Activated gamma-delta T cell treated with Interleukin-2 at 50 U/mL for 16 hours (primary cell): ENCODE data around the gene WAPL.
"Not testable (repeated sequence)": the region's sequence is repeated elsewhere in the genome, so short reads cannot be mapped to it uniquely, and the experiment has no call there.

Source experiments
- DNase-seq: peaks from one replicate; pipeline ENCODE4 v3.0.0-alpha.2; 2020

Gene WAPL

DNA sequence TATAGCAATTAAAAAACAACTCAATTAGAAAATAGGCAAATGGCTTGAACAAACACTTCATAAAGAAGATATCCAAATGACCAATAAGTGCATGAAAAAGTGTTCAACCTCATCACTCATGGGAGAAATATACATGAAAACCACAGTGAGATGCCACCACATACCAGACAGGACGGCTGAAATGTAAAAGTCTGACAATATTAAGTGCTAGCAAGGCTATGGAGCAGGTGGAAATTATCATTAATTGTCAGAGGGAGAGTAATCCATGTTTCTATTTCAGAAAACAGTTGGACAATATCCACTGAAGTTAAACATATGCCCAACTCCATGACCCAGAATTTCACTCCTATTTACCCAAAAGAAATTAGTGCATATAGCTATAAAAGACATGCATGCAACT is 112.4 kb downstream of the WAPL start:
- no peak for DNase-seq

DNA sequence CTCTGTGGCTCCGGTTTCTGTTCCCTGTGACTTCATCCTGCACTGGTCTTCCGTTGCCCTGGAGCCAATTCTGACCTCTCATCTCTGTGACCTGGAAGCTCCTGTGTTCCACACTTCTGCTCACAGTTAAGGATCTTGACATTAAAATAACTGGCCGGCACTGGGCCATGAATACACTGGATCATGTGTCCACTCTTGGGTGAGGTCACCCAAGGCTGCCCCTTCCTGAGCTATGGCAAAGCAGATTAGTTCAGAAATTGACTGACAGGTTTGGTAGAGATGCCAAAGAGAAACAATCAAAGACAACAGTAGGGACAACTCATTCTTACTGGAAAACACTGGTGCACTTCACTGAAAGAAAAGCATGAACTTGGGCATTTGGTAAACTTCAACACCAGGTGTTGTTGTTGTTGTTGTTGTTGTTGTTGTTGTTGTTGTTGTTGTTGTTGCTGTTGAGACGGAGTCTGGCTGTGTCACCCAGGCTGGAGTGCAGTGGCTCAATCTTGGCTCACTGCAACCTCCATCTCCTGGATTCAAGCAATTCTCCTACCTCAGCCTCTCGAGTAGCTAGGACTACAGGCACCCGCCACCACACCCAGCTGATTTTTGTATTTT is 118.3 kb downstream of the WAPL start:
- no peak for DNase-seq

- no peak for DNase-seq
Measured at GRCh38 chr10:86402283-86402941, 119.2 kb downstream of the WAPL start.

DNA sequence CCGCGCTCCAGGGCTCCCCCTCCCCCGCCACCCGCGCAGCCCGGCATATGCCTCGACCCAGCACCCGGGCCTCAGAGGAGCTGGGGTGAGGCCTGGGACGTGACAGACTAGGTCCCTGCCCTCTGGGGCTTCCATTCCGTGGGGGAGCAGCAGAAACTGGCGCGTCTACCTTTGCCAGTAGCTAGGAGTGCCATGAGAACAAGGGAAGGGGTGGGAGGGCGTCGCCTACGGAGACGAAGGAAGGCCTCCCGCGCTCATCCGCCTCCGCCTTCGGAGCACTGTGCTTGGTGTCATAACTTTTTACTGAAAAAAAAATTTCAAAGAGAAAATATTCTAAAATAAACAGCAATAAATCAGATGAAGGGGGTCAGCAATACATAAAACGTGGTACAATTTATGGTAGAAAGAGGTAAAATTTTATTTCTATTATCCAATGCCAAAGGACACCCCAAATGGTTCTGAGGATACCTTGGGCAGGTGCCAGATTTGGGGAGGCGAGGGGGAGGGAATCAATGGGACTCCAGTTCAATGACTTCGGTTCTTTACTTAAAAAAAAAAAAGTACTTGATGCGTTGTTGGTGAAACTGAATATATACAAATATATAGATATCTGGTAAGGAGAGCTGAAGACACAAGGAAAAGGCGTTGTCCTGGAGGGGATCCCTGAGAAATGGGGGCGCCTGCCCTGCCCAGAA is 119.9 kb downstream of the WAPL start:
- no peak for DNase-seq

- DNase-seq: peak; percentile 60
Measured at GRCh38 chr10:86400705-86401587, 120.6 kb downstream of the WAPL start.

DNA sequence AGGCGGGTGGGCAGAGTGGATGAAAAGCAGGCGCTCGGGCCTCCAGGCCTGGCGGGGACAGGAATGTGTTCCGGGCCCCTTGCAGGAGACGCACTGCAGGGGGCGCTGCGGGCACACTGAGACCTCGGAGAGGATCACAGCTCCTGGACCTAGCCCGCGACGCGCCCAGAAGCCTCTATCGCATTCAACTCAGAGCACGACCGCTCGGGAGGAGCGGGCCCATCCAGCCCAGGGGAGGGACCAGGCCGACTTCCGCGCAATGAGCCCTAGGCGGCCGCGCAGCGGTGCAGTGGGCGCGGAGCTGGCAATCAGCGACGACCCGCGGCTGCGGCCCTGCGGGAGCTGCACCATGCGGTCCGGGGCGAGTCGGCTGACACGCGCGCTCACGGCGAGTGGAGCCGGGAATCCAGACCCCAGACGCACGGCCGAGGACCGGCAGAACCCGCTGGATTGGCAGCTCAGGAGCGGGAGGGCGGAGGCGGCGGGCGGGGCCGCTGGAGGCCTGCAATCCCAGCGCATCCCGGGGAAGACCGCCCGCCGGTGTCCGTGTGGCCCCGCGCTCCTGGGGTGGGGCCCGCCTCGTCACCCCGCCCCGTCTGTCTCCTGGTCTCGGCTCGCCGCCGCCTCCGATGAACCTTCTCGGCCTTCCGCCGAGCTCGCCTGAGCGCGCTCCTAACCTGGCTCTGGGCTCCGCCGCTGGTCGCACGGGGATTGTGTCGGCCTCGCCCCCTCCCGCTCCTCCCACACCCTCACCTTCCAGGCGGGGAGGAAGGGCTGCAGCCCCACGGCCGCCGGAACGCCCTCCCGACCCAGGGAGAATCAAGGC is 121.5 kb downstream of the WAPL start:
- peak; percentile 95 for DNase-seq

DNA sequence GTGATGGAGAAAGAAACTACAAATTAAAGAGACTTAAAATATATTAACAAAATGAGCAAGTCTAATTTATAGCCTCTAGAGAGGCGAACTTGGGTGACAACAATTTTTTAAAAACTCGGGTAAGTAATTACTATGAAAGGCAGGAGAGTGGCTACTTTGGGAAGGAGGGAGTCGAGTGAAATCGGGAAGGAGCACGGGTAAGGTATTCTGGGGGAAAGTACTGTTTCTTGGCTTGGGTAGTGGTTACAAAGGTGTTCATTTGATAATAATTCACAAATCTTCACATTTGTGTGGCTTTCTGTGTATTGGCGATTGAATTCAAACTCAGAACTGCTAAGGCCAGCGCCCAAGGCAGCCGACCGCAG is 122.1 kb downstream of the WAPL start:
- DNase-seq: no peak

- no peak for DNase-seq
Measured at GRCh38 chr10:86397120-86397519, 124.5 kb downstream of the WAPL start.

DNA sequence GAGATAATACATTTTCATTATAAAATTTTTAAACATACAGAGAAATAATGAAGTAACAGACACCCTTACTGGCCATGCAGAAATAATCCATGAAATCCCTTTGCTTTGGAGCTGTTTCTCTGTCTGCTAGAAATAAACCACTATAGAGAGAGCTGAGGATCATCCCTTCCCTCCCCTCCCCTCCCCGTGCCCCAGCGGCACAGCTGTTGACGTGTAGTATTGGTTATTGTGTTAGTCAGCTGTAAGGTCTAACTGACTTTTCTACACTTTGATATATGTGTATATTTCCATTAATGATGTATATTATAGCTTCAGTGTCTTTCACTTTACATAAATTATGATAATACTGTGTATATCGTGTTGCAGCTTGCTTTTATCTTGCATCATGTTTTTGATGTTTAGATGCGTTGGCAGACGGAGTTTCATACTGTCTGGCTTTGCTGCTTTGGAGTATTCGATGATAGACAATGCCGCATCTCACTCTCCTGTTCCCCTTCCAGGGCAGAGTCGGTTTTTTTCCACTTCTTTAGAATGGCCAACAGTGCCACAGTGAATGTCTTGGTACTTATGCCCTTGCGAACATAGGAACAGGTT is 127.6 kb downstream of the WAPL start:
- DNase-seq: no peak

- DNase-seq: no peak
Measured at GRCh38 chr10:86393362-86393761, 128.2 kb downstream of the WAPL start.

DNA sequence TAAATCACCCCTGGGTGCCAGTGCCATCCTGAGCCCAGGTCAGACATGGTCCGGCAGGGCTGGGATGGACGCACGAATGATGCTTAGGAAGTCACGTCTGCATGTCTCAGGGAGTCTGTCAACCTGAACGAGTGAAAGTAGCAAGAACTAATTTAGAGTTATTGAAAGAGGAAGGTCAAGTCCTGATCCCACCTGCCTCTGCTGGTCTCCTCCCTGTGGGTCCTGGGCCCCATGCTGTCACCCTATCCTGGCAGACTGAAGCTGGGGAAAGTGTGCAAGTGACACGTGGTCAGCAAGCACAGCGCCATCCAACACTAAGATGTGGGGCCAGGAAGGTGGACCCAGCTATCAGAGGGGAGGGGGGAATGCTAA is 128.9 kb downstream of the WAPL start:
- no peak for DNase-seq

DNA sequence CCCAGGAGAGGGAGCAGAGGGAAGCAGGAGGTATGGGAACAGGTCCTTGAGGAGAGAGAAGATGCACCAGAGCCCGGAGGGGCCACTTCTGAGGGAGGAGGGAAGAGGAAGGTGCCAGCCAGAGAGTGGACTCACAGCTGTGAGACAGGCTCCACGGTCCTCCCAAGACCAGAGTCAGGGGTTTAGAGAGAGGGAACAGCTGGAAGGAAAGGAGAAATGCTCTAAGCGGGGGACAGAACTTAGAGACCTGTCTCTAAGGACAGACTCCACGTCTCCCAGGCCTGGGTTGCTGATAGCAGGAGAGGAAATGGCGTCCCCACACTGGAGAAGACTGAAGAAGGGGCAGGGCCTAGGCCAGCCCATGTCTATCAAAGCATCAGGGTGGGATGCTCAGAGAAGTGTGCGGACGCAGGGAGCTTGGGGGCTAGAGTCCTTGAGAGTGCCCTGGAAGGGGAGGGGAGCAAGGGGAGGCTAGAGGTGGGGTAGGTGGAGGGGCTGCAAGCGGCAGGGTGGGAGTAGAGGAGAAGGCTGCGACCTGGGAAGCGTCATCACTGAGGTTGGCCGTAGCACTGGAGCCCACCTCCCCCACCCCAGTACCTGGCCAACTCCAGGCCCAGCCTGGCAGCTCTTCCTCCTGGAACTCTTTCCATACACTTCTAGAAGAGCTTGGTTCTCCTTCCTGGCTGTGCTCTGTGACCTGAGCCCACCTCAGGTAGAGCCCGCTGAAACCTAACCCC is 129.4 kb downstream of the WAPL start:
- DNase-seq: no peak

DNA sequence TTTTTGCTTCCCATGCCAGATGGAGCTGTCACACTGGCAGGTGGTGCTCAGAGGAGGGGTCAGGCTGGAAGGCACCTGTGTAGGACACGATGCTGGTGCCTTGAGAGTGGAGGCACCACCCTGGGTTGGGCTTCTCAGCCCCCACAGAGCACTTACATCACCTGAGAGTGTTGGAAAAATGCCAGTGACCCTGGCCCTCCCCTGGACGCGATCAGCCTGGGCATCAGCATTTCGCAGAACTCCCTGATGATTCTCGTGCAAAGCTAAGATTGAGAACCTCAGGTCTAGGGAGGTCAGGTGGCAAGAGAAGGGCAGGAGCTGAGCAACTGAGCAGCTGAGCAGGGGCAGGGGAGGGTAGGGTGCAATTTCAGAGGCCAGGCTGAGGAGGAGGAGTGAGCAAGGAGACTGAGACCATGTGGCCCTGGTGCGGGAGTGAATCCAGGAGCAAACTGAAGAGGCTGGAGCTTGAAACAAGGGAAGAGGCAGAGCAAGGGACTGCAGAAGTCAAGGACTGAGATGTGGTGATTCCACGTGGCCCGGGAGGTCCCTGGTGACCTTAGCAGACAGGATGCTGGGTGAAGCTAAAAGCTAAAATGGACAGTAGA is 130.3 kb downstream of the WAPL start:
- no peak for DNase-seq

DNA sequence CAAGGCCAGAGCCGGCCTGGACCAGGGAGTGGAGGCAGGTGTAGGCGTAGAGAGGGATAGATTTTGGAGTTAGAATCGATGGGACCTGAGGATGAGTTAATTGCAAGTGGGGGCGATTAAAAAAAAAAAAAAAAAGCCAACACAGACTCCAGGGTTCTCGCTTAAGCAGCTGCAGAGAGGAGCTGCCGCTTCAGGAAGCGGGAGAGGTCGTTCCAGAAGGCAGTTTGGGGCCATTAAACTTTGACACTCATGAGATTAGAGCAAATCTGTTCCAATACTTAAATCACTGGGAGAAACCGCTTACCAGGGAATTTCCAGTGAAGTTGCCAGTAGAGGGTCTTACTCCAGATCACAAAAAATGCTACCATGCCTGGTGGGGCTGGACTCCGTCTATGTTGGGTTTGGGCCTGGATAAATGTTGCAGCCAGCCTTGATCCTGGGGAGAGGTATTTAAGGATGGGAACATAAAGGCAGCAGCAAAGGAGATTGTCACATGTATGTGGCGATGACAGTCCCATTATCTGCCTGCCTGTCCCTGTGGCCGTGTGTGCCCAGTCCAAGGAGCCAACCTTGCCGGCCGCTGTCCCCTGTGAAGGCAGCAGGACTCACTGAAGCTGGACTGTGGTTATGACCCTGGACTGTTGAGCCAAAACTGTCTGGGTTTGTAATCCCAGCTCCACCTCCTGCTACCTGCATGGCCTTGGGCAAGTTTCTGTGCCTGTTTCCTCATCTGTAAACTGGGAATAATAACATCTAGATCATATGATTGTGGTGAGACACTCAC is 131.1 kb downstream of the WAPL start:
- DNase-seq: no peak

- no peak for DNase-seq
Measured at GRCh38 chr10:86389441-86390193, 132.0 kb downstream of the WAPL start.

DNA sequence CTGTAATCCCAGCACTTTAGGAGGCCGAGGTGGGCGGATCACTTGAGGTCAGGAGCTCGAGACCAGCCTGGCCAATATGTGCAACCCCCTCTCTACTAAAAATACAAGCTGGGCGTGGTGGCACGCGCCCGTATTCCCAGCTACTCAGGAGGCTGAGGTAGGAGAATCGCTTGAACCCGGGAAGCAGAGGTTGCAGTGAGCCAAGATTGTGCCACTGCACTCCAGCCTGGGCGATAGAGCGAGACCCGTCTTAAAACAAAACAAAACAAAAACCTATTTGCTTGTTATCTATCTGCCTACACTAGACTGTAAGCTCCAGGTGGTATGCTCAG is 132.5 kb downstream of the WAPL start:
- DNase-seq: not testable (repeated sequence)

DNA sequence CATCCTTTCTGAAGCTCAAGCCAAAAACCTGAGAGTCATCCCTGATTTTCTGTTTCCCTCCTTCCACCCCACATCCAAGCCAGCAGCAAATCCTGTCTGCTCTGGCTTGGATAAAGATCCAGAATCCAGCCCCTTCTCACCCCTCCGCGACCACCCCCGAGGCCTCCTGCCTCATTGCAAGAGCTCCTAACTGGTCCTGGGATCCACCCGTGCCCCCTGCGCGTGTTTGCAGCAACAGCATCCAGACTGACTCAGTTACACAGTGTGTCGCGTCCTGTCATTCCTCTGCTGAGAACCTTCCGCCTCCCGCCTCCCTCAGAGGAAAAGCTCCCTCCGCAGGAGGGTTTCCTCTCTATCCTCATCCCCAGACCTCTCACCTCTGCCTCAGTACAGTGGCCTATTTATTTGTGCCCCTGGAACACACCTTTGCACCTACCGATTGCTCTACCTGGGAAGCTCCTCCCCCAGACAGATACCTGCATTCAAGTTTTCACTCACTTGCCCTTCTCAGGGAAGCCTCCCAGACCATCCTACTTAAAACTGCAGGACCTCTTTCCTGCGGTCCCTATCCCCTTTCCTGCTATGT is 133.4 kb downstream of the WAPL start:
- DNase-seq: no peak

GRCh38 chr10:86387178-86387794 is 134.3 kb downstream of the WAPL start:
- DNase-seq: no peak

DNA sequence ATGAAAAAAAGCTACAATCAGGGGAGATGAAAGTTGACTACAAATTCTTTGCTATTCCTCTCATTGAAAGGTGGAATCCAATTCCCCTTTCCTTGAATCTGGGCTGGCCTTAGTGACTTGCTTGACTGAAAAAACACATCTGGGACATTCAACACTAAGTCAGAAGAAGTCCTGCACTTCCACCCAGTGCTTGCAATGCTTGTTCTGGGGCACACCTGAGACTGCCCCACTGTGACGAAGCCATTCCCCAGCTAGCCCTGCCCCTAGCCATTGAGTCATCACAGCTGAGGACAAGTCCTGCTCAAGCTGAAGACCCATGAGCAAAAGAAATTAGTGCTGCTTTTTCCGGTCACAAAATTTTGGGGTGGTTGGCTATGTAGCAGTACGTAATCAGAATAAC is 135.8 kb downstream of the WAPL start:
- DNase-seq: no peak
